NOMO-1 treated with DMSO at 0.1 percent for 48 hours (cell line): ENCODE results near the gene RASIP1.

Source experiments
- DNase-seq: peaks from one replicate; lab custom pipeline; 2025; ENCODE audit not compliant: unreplicated experiment; lab: John Stamatoyannopoulos, UW

RASIP1 gene

DNA sequence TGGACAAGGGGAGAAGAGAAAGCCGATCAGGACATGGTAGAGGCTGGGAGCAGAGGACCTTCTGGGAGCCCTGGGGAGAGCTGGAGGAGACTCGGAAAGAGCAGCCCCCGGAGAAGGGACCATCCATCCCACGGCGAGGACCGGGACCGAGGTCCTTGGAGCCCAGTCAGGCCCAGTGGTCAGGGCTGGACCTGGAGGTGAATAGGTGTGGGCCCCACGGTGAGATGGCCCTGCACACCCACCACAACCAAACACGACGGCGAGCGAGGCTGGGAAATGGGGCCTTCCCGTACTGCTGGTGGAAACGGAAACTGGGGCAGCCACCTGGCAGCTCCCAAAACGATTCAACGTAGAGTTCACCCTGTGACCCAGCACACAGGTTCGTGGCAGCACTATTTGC, 63.9 kb downstream of the RASIP1 start:
- no peak for DNase-seq

DNA sequence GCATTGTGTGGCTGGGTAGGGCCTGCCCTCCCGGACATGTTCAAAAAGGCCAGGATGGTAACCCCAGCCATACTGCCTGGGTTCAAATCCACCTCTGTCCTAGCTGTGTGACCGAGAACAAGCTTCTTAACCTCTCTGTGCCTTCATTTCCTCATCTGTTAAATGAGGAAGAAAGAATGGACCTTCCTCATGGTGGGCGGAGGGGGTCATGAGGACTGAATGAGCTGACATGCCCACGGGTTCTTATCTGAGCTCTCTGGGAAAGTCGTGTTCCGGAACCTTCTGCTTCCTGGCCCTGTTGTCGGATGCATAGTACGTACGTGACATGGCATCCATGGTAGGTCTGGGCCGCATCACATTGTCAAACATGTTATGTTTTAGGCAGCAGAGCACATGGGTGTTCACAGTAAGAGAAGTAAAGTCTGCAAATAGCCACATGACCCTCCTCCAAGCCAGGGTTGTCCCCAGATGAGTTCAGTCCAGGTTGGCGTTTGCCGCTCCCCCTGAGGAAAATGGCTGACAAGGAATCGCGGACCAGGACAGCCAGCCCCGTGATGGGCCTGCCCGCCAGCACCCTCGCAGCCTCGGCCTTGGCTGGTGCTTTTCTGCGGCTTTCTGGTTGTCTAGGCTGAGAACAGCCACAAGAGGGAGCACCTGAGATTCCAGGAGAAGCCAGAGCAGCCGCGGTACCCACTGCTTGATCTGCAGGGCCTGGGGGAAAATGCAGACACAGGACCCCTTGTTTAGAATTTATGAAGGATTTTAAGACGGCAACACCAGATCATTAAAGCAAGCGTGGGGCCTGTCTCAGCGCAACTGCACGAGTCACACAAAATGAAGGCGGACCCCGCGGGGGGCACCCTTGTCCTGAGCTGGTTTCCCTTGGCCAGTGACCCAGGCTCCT, 65.2 kb downstream of the RASIP1 start:
- DNase-seq = peak; percentile 57

DNA sequence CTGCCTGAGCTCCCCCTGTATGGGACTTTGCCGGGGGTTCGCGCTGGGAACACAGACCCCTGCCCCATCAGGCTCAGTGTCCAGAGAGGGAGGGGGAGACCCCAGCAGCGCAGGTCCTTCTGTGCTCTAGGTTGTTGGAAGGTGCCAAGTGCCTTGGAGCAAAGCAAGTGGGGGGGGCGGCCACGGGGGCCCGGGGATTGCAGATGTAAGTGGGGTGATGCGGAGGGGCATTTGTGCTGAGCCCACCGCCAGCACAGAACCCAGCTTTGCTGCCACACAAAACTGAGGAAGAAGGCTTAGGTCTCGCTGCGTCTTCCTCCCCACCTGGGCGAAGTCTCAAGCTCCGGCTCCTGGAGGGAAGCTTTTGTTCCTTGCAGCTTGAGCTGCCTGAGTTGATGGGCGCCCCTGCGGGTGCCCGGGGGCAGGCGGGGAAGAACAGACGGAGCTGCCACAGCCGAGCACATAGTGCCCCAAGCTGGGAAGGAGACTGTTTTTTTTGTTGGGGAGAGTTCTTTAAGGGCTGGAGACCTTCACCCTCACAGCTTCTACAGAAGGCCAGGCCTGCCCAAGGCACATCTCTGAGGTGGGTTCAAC, 66.1 kb downstream of the RASIP1 start:
- DNase-seq = no peak

DNA sequence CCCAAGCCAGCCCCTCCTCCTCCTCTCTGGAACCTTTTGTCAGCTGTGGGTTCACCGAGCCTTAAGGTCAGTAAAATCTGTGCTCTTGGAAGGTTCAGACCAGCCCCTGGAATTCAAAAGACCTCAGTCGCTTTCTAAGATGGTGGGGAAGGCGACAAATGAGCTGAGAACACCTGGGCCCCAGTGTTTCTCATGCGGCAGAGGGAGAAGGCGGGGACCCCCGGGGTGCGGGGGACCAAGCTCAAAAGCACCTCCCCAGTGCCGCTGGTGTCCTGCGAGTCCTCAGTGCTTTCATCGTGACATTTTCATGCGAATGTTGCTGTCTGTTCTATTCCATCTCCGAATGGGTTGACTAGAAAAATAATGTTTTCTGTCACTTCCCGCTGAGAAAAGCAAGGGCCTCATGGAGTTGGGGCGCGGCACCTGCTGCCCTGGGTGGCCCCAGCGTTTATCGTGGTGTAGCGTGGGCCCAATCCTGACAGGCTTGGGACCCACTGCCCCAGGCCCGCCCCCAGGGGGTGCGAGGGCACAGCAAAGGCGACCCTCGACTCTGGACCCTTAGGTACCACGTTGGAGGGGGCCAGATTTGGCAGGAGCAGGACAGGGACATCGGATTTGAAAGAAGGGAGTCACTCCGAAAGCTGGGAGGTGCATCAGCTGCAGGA, 66.8 kb downstream of the RASIP1 start:
- no peak for DNase-seq

DNA sequence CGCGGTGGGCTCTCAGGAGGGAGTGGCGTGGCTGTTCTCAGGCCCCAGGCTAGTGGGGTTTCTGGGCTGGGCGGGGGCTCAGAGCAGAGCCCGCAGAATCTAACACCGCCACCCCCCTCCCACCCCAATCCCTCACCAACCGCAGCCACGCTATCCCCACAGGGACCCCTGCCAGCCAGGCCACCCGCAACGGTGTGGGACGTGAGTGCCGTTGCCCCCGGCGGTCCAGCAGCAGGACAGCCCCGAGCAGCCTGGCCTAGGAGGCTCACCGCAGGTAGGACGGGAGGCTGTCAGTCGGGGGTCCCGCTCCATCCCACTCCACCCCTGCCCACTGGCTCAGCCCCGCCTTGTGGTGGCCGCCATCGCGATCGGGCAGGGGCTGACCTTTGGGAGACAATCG, 67.4 kb downstream of the RASIP1 start, which contains the start of gene NTN5:
TSS of gene NTN5 (minus strand) at position 24 of the 400 bp plus-strand sequence. CDS start 2,031 bp downstream, outside the sequence.
- no peak for DNase-seq

DNA sequence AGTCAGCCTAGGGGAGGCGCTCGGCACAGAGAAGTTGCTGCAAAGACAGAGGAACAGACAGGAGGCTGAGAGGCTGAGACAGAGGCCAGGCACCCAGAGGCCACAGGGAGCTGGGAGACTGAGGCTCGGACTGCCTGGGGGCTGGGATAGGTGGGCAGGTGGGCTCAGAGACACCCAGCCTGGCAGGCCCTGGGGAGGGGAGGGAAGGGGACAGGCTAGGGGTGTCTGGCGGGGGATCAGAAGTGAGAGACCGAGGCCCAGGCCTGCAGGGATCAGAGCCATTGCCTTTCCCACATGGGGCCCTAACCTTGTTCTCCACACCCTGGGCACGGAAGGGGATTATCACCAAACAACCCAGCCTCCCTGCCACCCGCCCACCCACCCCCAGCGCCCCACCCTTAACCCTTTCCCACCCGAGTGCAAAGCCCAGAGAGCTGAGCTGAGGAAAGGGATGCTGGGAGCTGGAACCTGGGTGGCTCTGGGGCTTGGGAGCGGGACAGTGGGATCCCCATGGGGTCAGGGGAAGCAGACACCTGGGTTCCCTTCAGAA, 68.9 kb downstream of the RASIP1 start:
- DNase-seq = no peak

DNA sequence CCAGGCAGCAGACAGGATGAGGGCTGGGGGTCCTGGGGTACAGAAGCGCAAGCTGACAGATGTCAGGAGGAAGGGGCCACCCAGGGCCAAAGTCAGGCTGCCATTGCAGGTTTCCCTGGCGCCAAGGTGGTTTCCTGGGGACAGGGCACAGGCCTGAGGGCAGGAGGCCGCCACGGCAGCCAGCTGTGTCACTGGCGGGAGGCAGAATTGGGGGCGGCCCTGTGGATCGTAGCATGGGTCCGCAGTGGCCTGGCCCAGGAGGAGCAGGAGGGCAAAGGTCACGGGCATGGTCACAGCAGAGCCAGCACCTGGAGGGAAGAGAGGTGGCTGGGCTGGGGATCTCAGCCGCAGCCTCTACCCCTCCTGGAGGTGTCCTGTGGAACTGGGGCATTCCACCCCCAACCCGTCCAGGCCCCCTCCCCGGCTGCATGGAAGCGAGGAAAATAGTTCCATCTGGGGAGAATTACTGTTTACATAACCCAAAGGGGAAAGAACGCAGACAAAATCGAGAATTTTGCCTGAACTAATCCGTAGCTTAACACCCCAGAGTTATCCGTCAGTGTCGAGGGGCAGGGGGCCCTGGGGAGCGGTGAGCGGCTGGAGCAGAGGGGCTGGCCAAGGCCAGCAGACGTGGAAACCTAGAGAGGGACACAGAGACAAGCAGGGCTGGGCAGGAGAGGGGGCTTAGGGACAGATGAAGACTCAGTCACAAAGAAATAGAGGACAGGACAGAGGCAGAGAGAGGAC, 69.5 kb downstream of the RASIP1 start:
- no peak for DNase-seq
